ENCODE results near the gene SORL1-AS1.

DNA sequence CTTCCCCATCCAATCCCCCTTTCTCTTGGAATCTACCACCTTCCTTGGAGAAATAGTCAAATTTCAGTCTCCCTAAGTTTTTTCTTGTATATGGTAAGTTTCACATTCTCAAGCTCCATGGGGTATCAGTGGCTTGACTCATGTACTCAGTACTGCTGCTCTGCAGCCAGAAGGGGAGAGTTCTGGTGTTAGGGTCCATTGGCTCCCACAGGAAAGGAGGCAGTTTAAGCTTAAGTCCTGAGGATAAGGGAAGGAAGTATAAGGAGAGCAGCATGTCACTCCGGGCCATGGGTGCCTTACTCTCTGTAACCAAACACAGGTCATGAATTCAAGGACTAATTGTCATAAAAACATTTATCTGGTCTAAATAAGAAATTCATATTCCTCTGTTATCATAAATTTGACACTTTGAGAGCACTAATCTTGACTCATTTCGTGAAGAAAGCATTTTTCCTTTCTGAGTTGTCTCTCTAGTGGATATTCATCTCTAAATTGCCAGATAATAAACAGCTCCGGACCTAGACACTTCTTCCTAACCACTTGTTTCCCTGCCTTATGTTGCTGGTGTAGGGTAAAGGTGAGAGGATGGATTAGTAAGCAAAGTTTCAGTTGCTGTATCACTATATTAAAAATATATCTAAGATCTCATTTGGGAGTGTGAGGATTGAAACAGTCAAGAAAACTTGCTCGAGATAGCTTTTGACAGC, 20.8 kb downstream of the SORL1-AS1 start:
- TF ChIP-seq GATA2 (IDR thresholded peaks at IDR 0.05; ENCODE audit: low read depth, low read length) = no peak
- TF ChIP-seq GATA3 (IDR thresholded peaks at IDR 0.05; ENCODE audit: low read depth, low read length) = no peak
